Hepatocyte (in vitro differentiated cells): ENCODE results near the gene HOOK1. TPM values are rescaled to one million over a fixed set of nuclear protein-coding genes. Genes with fewer than 3 reads are reported as not detected.

Source experiments
- DNase-seq: peaks from one replicate; pipeline ENCODE4 v3.0.0-alpha.2; 2016; ENCODE audit warnings: low spot score
- H2AFZ ChIP-seq: fragments of 200-600 bp; sonication (generic); 2 replicates; pipeline ENCODE4 v1.6.0; 2016; ENCODE audit warnings: antibody characterized with exemption, mild to moderate bottlenecking
- H3K27ac ChIP-seq: fragments of 200-600 bp; sonication (generic); 2 replicates; pipeline ENCODE4 v1.5.1; 2016; ENCODE audit warnings: mild to moderate bottlenecking
- H3K27me3 ChIP-seq: fragments of 200-600 bp; sonication (generic); 2 replicates; pipeline ENCODE4 v1.6.1; 2016
- H3K36me3 ChIP-seq: fragments of 200-600 bp; sonication (generic); replicated peaks from 2 replicates; pipeline ENCODE4 v1.5.1; 2016; ENCODE audit warnings: low read depth; ENCODE audit not compliant: insufficient read depth
- H3K4me1 ChIP-seq: fragments of 200-600 bp; sonication (generic); 2 replicates; pipeline ENCODE4 v1.5.1; 2016; ENCODE audit warnings: mild to moderate bottlenecking, moderate library complexity; ENCODE audit not compliant: insufficient read depth
- H3K4me2 ChIP-seq: fragments of 200-600 bp; sonication (generic); 2 replicates; pipeline ENCODE4 v1.6.0; 2016
- H3K4me3 ChIP-seq: fragments of 200-600 bp; sonication (generic); 2 replicates; pipeline ENCODE4 v1.5.1; 2016; ENCODE audit warnings: mild to moderate bottlenecking
- H3K79me2 ChIP-seq: fragments of 200-600 bp; sonication (generic); 2 replicates; pipeline ENCODE4 v1.6.0; 2017; ENCODE audit warnings: mild to moderate bottlenecking
- H3K9me2 ChIP-seq: fragments of 200-600 bp; sonication (generic); replicated peaks from 2 replicates; pipeline ENCODE4 v1.6.0; 2017; ENCODE audit warnings: mild to moderate bottlenecking; ENCODE audit not compliant: insufficient read depth
- H3K9me3 ChIP-seq: fragments of 200-600 bp; sonication (generic); 2 replicates; pipeline ENCODE4 v1.5.1; 2016; ENCODE audit warnings: low read depth, mild to moderate bottlenecking
- H4K20me1 ChIP-seq: fragments of 200-600 bp; sonication (generic); 2 replicates; pipeline ENCODE4 v1.6.0; 2016; ENCODE audit warnings: mild to moderate bottlenecking; ENCODE audit not compliant: insufficient read depth, poor library complexity, severe bottlenecking
- CTCF ChIP-seq: fragments of 200-600 bp; sonication (generic); IDR thresholded peaks from 2 replicates; pipeline ENCODE4 v1.5.1; 2016; ENCODE audit warnings: antibody characterized with exemption, mild to moderate bottlenecking; ENCODE audit not compliant: poor library complexity
- EZH2 ChIP-seq: fragments of 200-600 bp; sonication (generic); IDR thresholded peaks from 2 replicates; pipeline ENCODE4 v1.6.1; 2016; ENCODE audit warnings: antibody characterized with exemption, mild to moderate bottlenecking, borderline replicate concordance
- EZH2phosphoT487 ChIP-seq: fragments of 200-600 bp; sonication (generic); IDR thresholded peaks from one replicate; pipeline ENCODE4 v1.6.1; 2018; ENCODE audit warnings: antibody characterized with exemption, mild to moderate bottlenecking, low read depth, moderate library complexity; ENCODE audit not compliant: unreplicated experiment, severe bottlenecking
- WGBS: methylation state at CpG from one replicate; pipeline ENCODE4 v1.1.6; 2016; ENCODE audit warnings: low lambda C conversion rate; ENCODE audit errors: missing lambda C conversion rate; 5-methylcytosine and 5-hydroxymethylcytosine counted together
- polyA plus RNA-seq: library from polyadenylated mRNA; unstranded; fragments of >200 nt; fragmentation: Nextera tagmentation; extraction: Ambion mirVana; gene quantifications from 2 replicates; pipeline ENCODE4 v1.2.1, GENCODE V29; 2016
- total RNA-seq: library from RNA; depleted of rRNA; stranded (reverse); fragments of >200 nt; gene quantifications from 2 replicates; pipeline ENCODE4 v1.2.3, GENCODE V29; 2014

The HOOK1 gene
- total and polyA plus RNA-seq, 2 experiments from 2014 or later, result 12.8 to 36.8 TPM

GRCh38 chr1:59805554-59805953 is 9.2 kb upstream of the HOOK1 start:
- TF ChIP-seq EZH2 (no peak), EZH2phosphoT487 (no peak), CTCF (no peak)
- no peak overlapping the region for H3K4me2 ChIP-seq
- no peak overlapping the region for H3K4me3 ChIP-seq
- no peaks in the 10 kb centered on the region for H3K4me1 ChIP-seq
- no peak for DNase-seq
- no peaks in the 10 kb centered on the region for H3K9me3 ChIP-seq
- no peaks in the 10 kb centered on the region for H3K27me3 ChIP-seq
- H2AFZ ChIP-seq, result no peak overlapping the region
- H3K79me2 ChIP-seq, result no peaks in the 10 kb centered on the region
- no peaks in the 10 kb centered on the region for H3K36me3 ChIP-seq
- H4K20me1 ChIP-seq, result no peaks in the 10 kb centered on the region
- no peak overlapping the region for H3K27ac ChIP-seq
- no peaks in the 10 kb centered on the region for H3K9me2 ChIP-seq

- no peaks in the 10 kb centered on the region for H3K9me2 ChIP-seq
- peak; percentile 95 for DNase-seq
- peak overlapping the region; percentile 63 for H3K4me3 ChIP-seq
- H3K27me3 ChIP-seq, result no peaks in the 10 kb centered on the region
- peaks cover 8% of the 10 kb centered on the region for H3K4me1 ChIP-seq
- H4K20me1 ChIP-seq, result no peaks in the 10 kb centered on the region
- 18% methylated on average over 24 of the region's 50 CpGs for WGBS
- H3K27ac ChIP-seq, result no peak overlapping the region
- no peaks in the 10 kb centered on the region for H3K36me3 ChIP-seq
- peaks cover 44% of the 10 kb centered on the region for H3K79me2 ChIP-seq
- no peaks in the 10 kb centered on the region for H3K9me3 ChIP-seq
- peak overlapping the region; percentile 84 for H3K4me2 ChIP-seq
- no peak for TF ChIP-seq CTCF
- no peak for TF ChIP-seq EZH2phosphoT487
- TF ChIP-seq EZH2, result no peak
- peak overlapping the region; percentile 56 for H2AFZ ChIP-seq
Measured at GRCh38 chr1:59814180-59814900, 409 bp upstream of the HOOK1 start.

GRCh38 chr1:59815892-59816291 is 1.1 kb downstream of the HOOK1 start:
- peak overlapping the region; percentile 63 for H3K4me3 ChIP-seq
- peak overlapping the region; percentile 84 for H3K4me2 ChIP-seq
- peak; percentile 10 for DNase-seq
- 20% methylated on average over 3 of the region's 3 CpGs for WGBS
- no peak overlapping the region for H3K27ac ChIP-seq
- peaks cover 8% of the 10 kb centered on the region for H3K4me1 ChIP-seq
- no peaks in the 10 kb centered on the region for H3K9me2 ChIP-seq
- no peaks in the 10 kb centered on the region for H3K36me3 ChIP-seq
- peaks cover 54% of the 10 kb centered on the region for H3K79me2 ChIP-seq
- H2AFZ ChIP-seq, result no peak overlapping the region
- H3K27me3 ChIP-seq, result no peaks in the 10 kb centered on the region
- H3K9me3 ChIP-seq, result no peaks in the 10 kb centered on the region
- TF ChIP-seq EZH2phosphoT487, result no peak
- no peak for TF ChIP-seq CTCF
- no peak for TF ChIP-seq EZH2
- H4K20me1 ChIP-seq, result no peaks in the 10 kb centered on the region
